BJ (cell line): ENCODE results near the gene SMPX. TPM values are rescaled to one million over a fixed set of nuclear protein-coding genes. Genes with fewer than 3 reads are reported as not detected.

Experiments used
- CTCF ChIA-PET: fragments of 350-600 bp; formaldehyde crosslinking; extraction: SDS; loops from one replicate; lab custom pipeline; 2021; ENCODE audit warnings: antibody characterized with exemption, inconsistent platforms; lab: Yijun Ruan, JAX
- POLR2A ChIA-PET: fragments of 300-600 bp; sonication (Branson Sonifier 250); formaldehyde crosslinking; extraction: SDS; loops from one replicate; lab custom pipeline; 2021; ENCODE audit warnings: antibody characterized with exemption; lab: Charles Lee
- DNase-seq: peaks from one replicate; pipeline ENCODE4 v3.0.0-alpha.2; 2011; ENCODE audit warnings: low read depth
- H3K27me3 ChIP-seq: 2 replicates; pipeline ENCODE4 v1.6.0; 2011; ENCODE audit warnings: low read length; ENCODE audit not compliant: control insufficient read depth, insufficient read depth
- H3K36me3 ChIP-seq: 2 replicates; pipeline ENCODE4 v1.5.1; 2011; ENCODE audit warnings: low read length; ENCODE audit not compliant: control insufficient read depth, insufficient read depth
- H3K4me3 ChIP-seq: 2 replicates; pipeline ENCODE4 v1.5.1; 2011; ENCODE audit warnings: low read depth, mild to moderate bottlenecking, control low read depth, low read length
- polyA plus RNA-seq: library from polyadenylated mRNA; depleted of rRNA; stranded (reverse); fragments of >200 nt; gene quantifications from 2 replicates; pipeline ENCODE4 v1.2.3, GENCODE V29; 2011
- TF ChIP-seq, protein P1 (sequence below): IDR thresholded peaks from 2 replicates; pipeline ENCODE4 v1.5.1; 2011; ENCODE audit warnings: low read depth, mild to moderate bottlenecking, control low read depth, inconsistent platforms, low read length, moderate library complexity; ENCODE audit not compliant: insufficient read depth

SMPX gene
- polyA plus RNA-seq, 1 experiment: not detected

DNA sequence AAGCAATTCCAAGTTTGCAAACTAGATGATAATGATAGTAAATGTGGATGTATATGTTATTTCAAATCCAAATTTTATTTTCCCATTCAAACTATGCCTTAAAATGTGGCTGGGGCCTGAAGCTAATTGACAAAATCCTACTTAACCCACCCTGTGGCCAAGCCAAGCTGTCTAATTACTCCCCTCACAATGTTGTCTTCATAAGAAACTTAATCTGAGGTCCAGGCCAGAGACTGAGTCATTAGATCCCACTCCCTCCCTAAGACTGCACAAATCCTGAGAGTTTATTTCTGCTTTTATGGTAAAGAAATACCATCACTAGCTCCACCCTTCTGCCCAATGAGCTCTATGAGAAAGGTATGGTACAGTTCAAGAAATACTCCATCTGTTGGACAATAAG, 16.6 kb downstream of the SMPX start:
- CTCF ChIA-PET: no interaction called here
- POLR2A ChIA-PET: no interaction called here
- no peak overlapping the region for H3K4me3 ChIP-seq
- TF ChIP-seq, protein P1, sequence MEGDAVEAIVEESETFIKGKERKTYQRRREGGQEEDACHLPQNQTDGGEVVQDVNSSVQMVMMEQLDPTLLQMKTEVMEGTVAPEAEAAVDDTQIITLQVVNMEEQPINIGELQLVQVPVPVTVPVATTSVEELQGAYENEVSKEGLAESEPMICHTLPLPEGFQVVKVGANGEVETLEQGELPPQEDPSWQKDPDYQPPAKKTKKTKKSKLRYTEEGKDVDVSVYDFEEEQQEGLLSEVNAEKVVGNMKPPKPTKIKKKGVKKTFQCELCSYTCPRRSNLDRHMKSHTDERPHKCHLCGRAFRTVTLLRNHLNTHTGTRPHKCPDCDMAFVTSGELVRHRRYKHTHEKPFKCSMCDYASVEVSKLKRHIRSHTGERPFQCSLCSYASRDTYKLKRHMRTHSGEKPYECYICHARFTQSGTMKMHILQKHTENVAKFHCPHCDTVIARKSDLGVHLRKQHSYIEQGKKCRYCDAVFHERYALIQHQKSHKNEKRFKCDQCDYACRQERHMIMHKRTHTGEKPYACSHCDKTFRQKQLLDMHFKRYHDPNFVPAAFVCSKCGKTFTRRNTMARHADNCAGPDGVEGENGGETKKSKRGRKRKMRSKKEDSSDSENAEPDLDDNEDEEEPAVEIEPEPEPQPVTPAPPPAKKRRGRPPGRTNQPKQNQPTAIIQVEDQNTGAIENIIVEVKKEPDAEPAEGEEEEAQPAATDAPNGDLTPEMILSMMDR: no peak
- no peaks in the 10 kb centered on the region for H3K36me3 ChIP-seq
- H3K27me3 ChIP-seq: no peaks in the 10 kb centered on the region
- no peak for DNase-seq

DNA sequence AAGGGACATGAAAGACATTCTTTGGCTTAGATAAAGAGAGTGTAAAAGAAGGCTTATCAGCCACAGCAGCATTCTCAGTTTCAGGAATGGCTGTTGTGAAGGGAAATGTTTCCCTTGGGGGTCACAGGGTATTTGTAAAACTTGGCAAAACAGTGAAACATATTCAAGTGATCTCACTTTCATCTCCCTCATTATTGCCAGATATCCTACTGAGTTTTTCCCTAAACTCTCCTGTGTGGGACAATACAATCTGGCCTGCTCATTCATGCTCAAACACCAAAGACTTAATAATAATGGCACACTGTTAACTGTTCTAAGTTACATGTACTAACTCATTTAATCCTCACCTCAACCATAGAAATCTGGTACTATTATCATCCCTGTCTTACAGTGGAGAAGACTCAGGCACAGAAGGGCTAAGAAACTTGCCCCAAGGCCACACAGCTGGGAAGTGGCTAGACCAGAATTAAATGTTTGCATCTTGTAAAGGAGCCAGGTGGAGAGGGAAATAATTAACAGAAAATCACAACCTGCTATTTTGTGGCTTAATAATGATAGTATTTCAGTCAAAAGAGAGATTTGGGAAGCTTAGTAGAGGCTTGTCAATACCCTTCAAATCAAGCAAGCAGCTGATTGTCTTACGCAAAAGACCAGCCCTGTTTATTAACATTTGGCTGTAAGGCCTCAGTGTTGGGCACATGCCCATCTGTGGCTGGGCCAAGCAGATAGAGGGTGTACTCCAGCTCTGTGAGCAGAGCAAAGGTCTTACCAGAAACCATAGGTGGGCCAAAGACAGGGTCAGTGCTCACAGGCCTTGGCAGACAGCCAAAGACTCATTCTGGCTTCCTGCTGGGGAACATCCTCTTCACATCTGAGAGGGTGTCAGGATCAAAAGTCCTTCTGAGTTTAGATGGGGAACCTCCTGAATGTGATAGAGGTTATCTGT, 17.3 kb downstream of the SMPX start:
- Histone ChIP-seq H3K4me3 (no peak overlapping the region), H3K36me3 (no peaks in the 10 kb centered on the region), H3K27me3 (no peaks in the 10 kb centered on the region)
- TF ChIP-seq, protein P1: no peak
- ChIA-PET CTCF (no interaction called here), POLR2A (no interaction called here)
- no peak for DNase-seq

DNA sequence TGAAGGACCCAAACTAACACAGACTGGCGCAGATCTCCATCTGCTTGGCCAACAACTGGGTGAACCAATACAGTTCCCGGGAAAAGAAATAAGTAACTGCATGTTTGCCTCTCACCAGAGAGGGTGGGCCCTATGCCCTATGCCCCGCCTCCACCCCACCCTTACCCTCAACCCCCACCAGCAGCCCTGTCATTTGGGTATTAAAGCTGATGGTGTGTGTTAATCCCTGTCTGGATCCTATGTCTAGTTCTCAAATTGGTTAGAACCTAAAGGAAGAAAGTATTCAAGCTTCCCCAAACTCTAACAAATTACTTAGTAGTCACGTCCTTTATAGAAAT, 19.0 kb downstream of the SMPX start:
- CTCF ChIA-PET: no interaction called here
- no peak for DNase-seq
- Histone ChIP-seq H3K27me3 (no peaks in the 10 kb centered on the region), H3K36me3 (no peaks in the 10 kb centered on the region), H3K4me3 (no peak overlapping the region)
- POLR2A ChIA-PET: no interaction called here
- TF ChIP-seq, protein P1: no peak

DNA sequence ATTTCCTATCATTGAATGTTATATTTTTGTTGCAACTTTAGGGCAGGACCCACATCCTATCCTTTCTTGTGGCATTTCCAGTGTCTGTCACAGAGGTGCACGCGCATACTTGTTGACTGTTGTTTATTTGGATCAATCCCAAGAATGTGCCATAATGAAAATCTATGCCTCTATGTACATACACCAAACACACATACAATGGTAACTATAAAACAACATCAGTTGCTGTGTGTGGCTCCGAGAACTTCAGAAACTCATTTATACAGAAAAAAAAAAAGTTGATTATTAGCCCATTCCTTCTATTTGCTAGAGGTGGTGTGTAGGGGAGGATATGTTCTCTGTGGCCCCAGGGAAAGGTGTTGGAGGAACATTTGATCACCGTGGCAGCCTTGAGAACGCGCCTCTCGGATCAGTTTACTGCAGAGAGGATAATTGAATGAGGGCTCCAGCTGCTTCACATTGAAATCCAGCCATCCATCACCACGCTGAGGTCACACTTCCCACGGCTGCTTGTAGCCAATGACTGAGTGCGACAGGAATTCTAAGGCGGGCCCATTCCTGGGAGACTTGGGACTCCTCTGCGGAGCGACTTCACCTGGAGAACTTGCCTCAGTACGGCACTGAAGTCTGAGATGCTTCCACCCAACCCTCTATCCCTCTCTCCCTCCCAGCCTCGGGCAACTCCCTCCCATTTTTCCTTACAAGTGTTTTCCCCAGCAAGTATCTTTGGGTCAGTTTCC, 19.5 kb downstream of the SMPX start:
- H3K27me3 ChIP-seq: no peaks in the 10 kb centered on the region
- TF ChIP-seq, protein P1: no peak
- DNase-seq: no peak
- H3K36me3 ChIP-seq: no peaks in the 10 kb centered on the region
- ChIA-PET CTCF (no interaction called here), POLR2A (no interaction called here)
- no peak overlapping the region for H3K4me3 ChIP-seq

DNA sequence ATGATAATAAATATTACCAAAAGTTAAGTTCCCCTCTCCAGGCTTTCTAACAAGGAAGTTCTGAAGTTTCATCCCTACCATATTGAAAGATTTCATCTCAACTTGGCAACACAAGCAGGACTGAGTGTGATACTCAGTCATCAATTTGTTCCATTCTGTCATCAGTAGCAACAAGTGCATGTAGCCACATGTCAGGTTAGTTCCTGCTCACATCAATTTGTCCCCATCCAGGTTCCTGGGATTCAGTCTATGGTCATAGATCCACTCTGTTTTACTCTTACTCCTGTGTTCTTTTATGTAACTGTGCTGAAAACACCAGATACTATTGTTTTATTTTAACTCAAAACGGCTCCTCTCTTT, 22.2 kb downstream of the SMPX start:
- CTCF ChIA-PET: no interaction called here
- H3K4me3 ChIP-seq: no peak overlapping the region
- DNase-seq: no peak
- TF ChIP-seq, protein P1: no peak
- H3K27me3 ChIP-seq: no peaks in the 10 kb centered on the region
- H3K36me3 ChIP-seq: no peaks in the 10 kb centered on the region
- POLR2A ChIA-PET: no interaction called here
